Measurements from ENCODE around the gene GPRIN3. TPM values are rescaled to one million over a fixed set of nuclear protein-coding genes. Genes with fewer than 3 reads are reported as not detected.

GPRIN3 gene
- total RNA-seq, 4 donors from 2014 or later, result 1.2 to 3.4 (median 1.7) TPM

DNA sequence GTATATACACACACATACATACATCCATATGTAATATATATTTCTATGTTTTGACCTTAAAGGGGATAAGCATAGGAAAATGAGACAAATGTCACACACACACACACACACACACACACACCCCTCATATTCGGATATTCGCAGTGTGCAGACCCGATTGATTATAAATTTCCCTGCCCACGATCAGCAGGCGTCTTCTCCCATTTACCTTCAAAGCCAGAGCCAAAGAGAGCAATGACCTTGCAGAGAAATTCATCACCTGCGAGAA, 488 bp downstream of the GPRIN3 start:
- Histone ChIP-seq H3K4me3 (peak overlapping the region; percentile 60), H3K9me3 (no peaks in the 10 kb centered on the region), H3K27ac (peak overlapping the region; percentile 42), H3K4me1 (peaks cover 21% of the 10 kb centered on the region), H3K27me3 (no peaks in the 10 kb centered on the region), H3K36me3 (no peaks in the 10 kb centered on the region)
- no peak for TF ChIP-seq POLR2AphosphoS5 (IDR thresholded peaks at IDR 0.05)
- TF ChIP-seq POLR2A (IDR thresholded peaks at IDR 0.05), result no peak
- no peak for TF ChIP-seq EP300 (IDR thresholded peaks at IDR 0.05)
- 26% methylated on average over 6 of the region's 6 CpGs for WGBS
- DNase-seq (ENCODE audit: low spot score in 2 of 2), result no peak

GRCh38 chr4:89306486-89307177, 968 bp downstream of the GPRIN3 start:
- no peaks in the 10 kb centered on the region for H3K36me3 ChIP-seq
- no peaks in the 10 kb centered on the region for H3K27me3 ChIP-seq
- H3K9me3 ChIP-seq, result no peaks in the 10 kb centered on the region
- 62% methylated on average over 11 of the region's 11 CpGs for whole genome bisulfite sequencing
- no peak for DNase-seq (ENCODE audit: low spot score in 2 of 2)
- TF ChIP-seq POLR2AphosphoS5 (IDR thresholded peaks at IDR 0.05) (no peak), POLR2A (IDR thresholded peaks at IDR 0.05) (no peak), CTCF (IDR thresholded peaks at IDR 0.05) (no peak), EP300 (IDR thresholded peaks at IDR 0.05) (no peak)
- no peak overlapping the region for H3K27ac ChIP-seq
- peaks cover 21% of the 10 kb centered on the region for H3K4me1 ChIP-seq
- peak overlapping the region; percentile 60 for H3K4me3 ChIP-seq

DNA sequence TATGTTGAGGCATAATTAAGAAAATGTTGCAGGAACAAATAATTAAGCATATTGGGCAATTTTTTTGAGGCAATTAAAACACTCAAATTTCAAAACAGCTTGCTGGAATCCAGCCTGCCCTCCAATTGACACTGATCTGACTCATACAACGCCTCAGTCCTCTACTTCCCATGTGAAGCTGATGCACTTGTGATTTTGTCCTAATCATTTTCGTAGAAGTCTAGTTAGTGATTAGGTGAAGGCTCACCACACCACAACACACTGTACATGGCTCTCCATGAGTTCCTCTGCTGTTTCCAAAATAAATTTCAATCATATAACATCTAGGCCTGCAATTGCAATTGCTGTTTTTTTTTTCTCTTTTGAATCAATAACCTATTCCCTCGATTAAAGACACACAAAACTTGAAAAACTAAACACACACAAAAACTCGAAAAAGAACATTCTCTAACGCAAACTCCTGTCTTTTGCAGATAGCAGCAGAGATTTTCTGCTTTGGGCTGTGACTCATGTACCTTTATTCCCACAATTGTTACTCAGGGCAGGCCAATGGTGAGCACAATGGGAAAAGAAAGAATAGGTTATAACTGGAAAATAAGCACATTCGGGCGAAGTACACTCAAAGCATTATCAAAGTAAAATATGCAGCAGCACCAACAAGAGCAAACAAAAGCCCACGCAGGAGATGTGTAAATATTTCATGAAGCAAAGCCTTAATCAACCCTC, 1.7 kb downstream of the GPRIN3 start:
- TF ChIP-seq CTCF (IDR thresholded peaks at IDR 0.05), result no peak
- no peak for TF ChIP-seq POLR2AphosphoS5 (IDR thresholded peaks at IDR 0.05)
- no peak for TF ChIP-seq EP300 (IDR thresholded peaks at IDR 0.05)
- TF ChIP-seq POLR2A (IDR thresholded peaks at IDR 0.05), result no peak
- Histone ChIP-seq H3K4me1 (peaks cover 21% of the 10 kb centered on the region), H3K36me3 (no peaks in the 10 kb centered on the region), H3K9me3 (no peaks in the 10 kb centered on the region), H3K4me3 (peak overlapping the region; percentile 60), H3K27me3 (no peaks in the 10 kb centered on the region), H3K27ac (no peak overlapping the region)
- no peak for DNase-seq (ENCODE audit: low spot score in 2 of 2)
- WGBS, result 72% methylated on average over 8 of the region's 8 CpGs

GRCh38 chr4:89305028-89305427, 2.6 kb downstream of the GPRIN3 start:
- Histone ChIP-seq H3K9me3 (no peaks in the 10 kb centered on the region), H3K36me3 (no peaks in the 10 kb centered on the region), H3K27ac (no peak overlapping the region), H3K27me3 (no peaks in the 10 kb centered on the region), H3K4me1 (peaks cover 21% of the 10 kb centered on the region), H3K4me3 (peak overlapping the region; percentile 60)
- no peak for TF ChIP-seq POLR2A (IDR thresholded peaks at IDR 0.05)
- no peak for TF ChIP-seq EP300 (IDR thresholded peaks at IDR 0.05)
- TF ChIP-seq POLR2AphosphoS5 (IDR thresholded peaks at IDR 0.05), result no peak
- no peak for TF ChIP-seq CTCF (IDR thresholded peaks at IDR 0.05)
- WGBS, result 74% methylated on average over 3 of the region's 3 CpGs
- no peak for DNase-seq (ENCODE audit: low spot score in 2 of 2)

DNA sequence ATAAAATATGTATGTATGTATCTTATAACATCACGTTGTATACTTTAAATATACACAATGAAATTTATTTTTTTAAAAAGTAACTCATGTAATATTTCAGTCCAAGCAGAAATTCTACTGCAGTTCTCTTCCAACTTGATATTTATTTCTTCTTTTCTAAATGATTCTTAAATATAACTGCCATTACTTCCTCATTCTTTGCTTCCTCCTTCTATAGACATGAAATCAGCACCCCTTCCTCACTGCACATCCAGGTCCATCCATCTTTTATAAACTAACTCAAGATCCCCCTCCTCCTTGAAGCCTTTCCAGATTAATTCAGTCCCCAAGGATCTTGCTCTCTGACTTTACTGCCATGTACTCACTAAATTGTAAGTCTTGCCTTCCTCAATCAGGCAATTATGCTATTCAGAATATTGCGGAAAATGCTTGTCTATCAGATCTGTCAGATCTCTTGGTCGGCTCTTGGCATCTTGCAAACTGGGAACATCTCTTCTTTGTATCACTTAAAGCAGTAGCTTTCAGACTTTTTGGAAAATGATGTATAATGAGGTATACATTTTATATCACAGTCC, 3.7 kb downstream of the GPRIN3 start:
- H3K4me1 ChIP-seq, result peaks cover 21% of the 10 kb centered on the region
- no peaks in the 10 kb centered on the region for H3K36me3 ChIP-seq
- H3K27me3 ChIP-seq, result no peaks in the 10 kb centered on the region
- no peak for DNase-seq (ENCODE audit: low spot score in 2 of 2)
- no peaks in the 10 kb centered on the region for H3K9me3 ChIP-seq
- no peak overlapping the region for H3K4me3 ChIP-seq
- TF ChIP-seq POLR2AphosphoS5 (IDR thresholded peaks at IDR 0.05), result no peak
- TF ChIP-seq CTCF (IDR thresholded peaks at IDR 0.05), result no peak
- WGBS, result 81% methylated on average over 3 of the region's 3 CpGs
- no peak overlapping the region for H3K27ac ChIP-seq
